Measurements from ENCODE around the gene CNNM3.

CNNM3 gene

GRCh38 chr2:96872591-96873349 lies 56.7 kb downstream of the CNNM3 start:
- Histone ChIP-seq H3K4me1 (ENCODE audit: insufficient read depth, poor library complexity, severe bottlenecking) (peaks cover 18% of the 10 kb centered on the region), H3K4me3 (ENCODE audit: severe bottlenecking) (no peak overlapping the region), H3K9me3 (ENCODE audit: severe bottlenecking) (no peaks in the 10 kb centered on the region), H3K27ac (ENCODE audit: poor library complexity, severe bottlenecking) (no peak overlapping the region), H3K27me3 (ENCODE audit: insufficient read depth, poor library complexity, severe bottlenecking) (no peaks in the 10 kb centered on the region), H3K36me3 (ENCODE audit: low read depth) (no peaks in the 10 kb centered on the region)
- DNase-seq (ENCODE audit: low spot score) (no peak), ATAC-seq (ENCODE audit: low read depth) (no peak)
- no peak for TF ChIP-seq CTCF (IDR thresholded peaks at IDR 0.05; ENCODE audit: poor library complexity, severe bottlenecking)

- Histone ChIP-seq H3K27me3 (ENCODE audit: insufficient read depth, poor library complexity, severe bottlenecking) (no peaks in the 10 kb centered on the region), H3K36me3 (ENCODE audit: low read depth) (no peaks in the 10 kb centered on the region), H3K9me3 (ENCODE audit: severe bottlenecking) (no peaks in the 10 kb centered on the region), H3K4me3 (ENCODE audit: severe bottlenecking) (no peak overlapping the region), H3K27ac (ENCODE audit: poor library complexity, severe bottlenecking) (no peak overlapping the region), H3K4me1 (ENCODE audit: insufficient read depth, poor library complexity, severe bottlenecking) (peaks cover 18% of the 10 kb centered on the region)
- no peak for DNase-seq (ENCODE audit: low spot score)
- ATAC-seq (ENCODE audit: low read depth), result no peak
- TF ChIP-seq CTCF (IDR thresholded peaks at IDR 0.05; ENCODE audit: poor library complexity, severe bottlenecking), result no peak
Observed at GRCh38 chr2:96873651-96874096, 57.6 kb downstream of the CNNM3 start.

GRCh38 chr2:96874198-96874831 lies 58.2 kb downstream of the CNNM3 start:
- peak; percentile 9; the same call in 1 of the 3 replicates for ATAC-seq (ENCODE audit: low read depth)
- Histone ChIP-seq H3K36me3 (ENCODE audit: low read depth) (no peaks in the 10 kb centered on the region), H3K27ac (ENCODE audit: poor library complexity, severe bottlenecking) (no peak overlapping the region), H3K27me3 (ENCODE audit: insufficient read depth, poor library complexity, severe bottlenecking) (no peaks in the 10 kb centered on the region), H3K9me3 (ENCODE audit: severe bottlenecking) (no peaks in the 10 kb centered on the region), H3K4me3 (ENCODE audit: severe bottlenecking) (no peak overlapping the region), H3K4me1 (ENCODE audit: insufficient read depth, poor library complexity, severe bottlenecking) (peaks cover 18% of the 10 kb centered on the region)
- no peak for DNase-seq (ENCODE audit: low spot score)
- no peak for TF ChIP-seq CTCF (IDR thresholded peaks at IDR 0.05; ENCODE audit: poor library complexity, severe bottlenecking)

GRCh38 chr2:96875498-96876268 lies 59.6 kb downstream of the CNNM3 start:
- H3K4me1 ChIP-seq (ENCODE audit: insufficient read depth, poor library complexity, severe bottlenecking), result peaks cover 18% of the 10 kb centered on the region
- TF ChIP-seq CTCF (IDR thresholded peaks at IDR 0.05; ENCODE audit: poor library complexity, severe bottlenecking), result no peak

More at GRCh38 chr2:96875498-96876268, 59.6 kb downstream of the CNNM3 start:
- no peak for DNase-seq (ENCODE audit: low spot score)
- 0 out of 3 replicates have a peak, but pooled peaks have one; percentile 6 for ATAC-seq (ENCODE audit: low read depth)
- H3K36me3 ChIP-seq (ENCODE audit: low read depth), result no peaks in the 10 kb centered on the region
- H3K27ac ChIP-seq (ENCODE audit: poor library complexity, severe bottlenecking), result no peak overlapping the region
- H3K9me3 ChIP-seq (ENCODE audit: severe bottlenecking), result no peaks in the 10 kb centered on the region
- no peak overlapping the region for H3K4me3 ChIP-seq (ENCODE audit: severe bottlenecking)
- H3K27me3 ChIP-seq (ENCODE audit: insufficient read depth, poor library complexity, severe bottlenecking), result no peaks in the 10 kb centered on the region
